Left lung (tissue), 10 donors: ENCODE data around the gene ETV1. TPM values are rescaled to one million over a fixed set of nuclear protein-coding genes. Genes with fewer than 3 reads are reported as not detected.

ENCODE experiments used
- ATAC-seq: fragments of 200-7000 bp; cut with Tn5 transposase; one replicate; pipeline ENCODE4 v1.9.1; 2020; ENCODE audit warnings: moderate library complexity
- DNase-seq, 4 donors: peaks; one replicate each; pipeline ENCODE4 v3.0.0-alpha.2; 2013 to 2020
- H3K27ac ChIP-seq, 2 donors: fragments of 200-600 bp; sonication (generic) in 1 of 2; one replicate each; pipeline versions ENCODE4 v1.5.0 to v1.8.0; 2020 to 2021
- H3K27me3 ChIP-seq, 2 donors: fragments of 200-600 bp; sonication (generic) in 1 of 2; one replicate each; pipeline versions ENCODE4 v1.5.0 to v1.8.0; 2020 to 2021
- H3K36me3 ChIP-seq, 2 donors: fragments of 200-600 bp; sonication (generic) in 1 of 2; one replicate each; pipeline versions ENCODE4 v1.5.0 to v1.8.0; 2020 to 2021
- H3K4me1 ChIP-seq, 2 donors: fragments of 200-600 bp; one replicate each; pipeline ENCODE4 v1.8.0; 2021
- H3K4me3 ChIP-seq, 2 donors: fragments of 200-600 bp; sonication (generic) in 1 of 2; one replicate each; pipeline versions ENCODE4 v1.5.0 to v1.8.0; 2020 to 2021; ENCODE audit warnings: mild to moderate bottlenecking in 1 of 2
- H3K9me3 ChIP-seq, 2 donors: fragments of 200-600 bp; sonication (generic) in 1 of 2; one replicate each; pipeline versions ENCODE4 v1.5.0 to v1.8.0; 2020 to 2021
- intact Hi-C, 2 donors: fragments of 100-400 bp; cut with DNase I; formaldehyde crosslinking; loops; one replicate each; pipeline versions ENCODE4 v1.11.2 to v1.14.2; 2022
- polyA plus RNA-seq, 6 donors: library from polyadenylated mRNA; unstranded; fragments of 120-200 nt; gene quantifications; one replicate each; pipeline ENCODE4 v1.2.1, GENCODE V29; 2013; ENCODE audit not compliant: insufficient read length in 6 of 6
- total RNA-seq, 2 donors: library from RNA; stranded (reverse); fragmentation: NEBNext Ultra II Directional; extraction: Animal tissue kit (Norgen Biotek cat#: 25700); gene quantifications; one replicate each; pipeline ENCODE4 v1.2.1, GENCODE V29; 2021
- TF ChIP-seq, protein P1 (sequence below), 2 donors: fragments of 200-600 bp; sonication (generic) in 1 of 2; IDR thresholded peaks; one replicate each; pipeline versions ENCODE4 v1.5.0 to v1.8.0; 2021; ENCODE audit warnings: antibody characterized with exemption in 2 of 2
- donor health status: DM: no; HTN: yes; CAD: no.
- donor health status: DM: no; HTN: no; CAD: no.

Gene ETV1
- total and polyA plus RNA-seq, 8 donors = 55.3 to 134 (median 72.5) TPM

- TF ChIP-seq, protein P1, sequence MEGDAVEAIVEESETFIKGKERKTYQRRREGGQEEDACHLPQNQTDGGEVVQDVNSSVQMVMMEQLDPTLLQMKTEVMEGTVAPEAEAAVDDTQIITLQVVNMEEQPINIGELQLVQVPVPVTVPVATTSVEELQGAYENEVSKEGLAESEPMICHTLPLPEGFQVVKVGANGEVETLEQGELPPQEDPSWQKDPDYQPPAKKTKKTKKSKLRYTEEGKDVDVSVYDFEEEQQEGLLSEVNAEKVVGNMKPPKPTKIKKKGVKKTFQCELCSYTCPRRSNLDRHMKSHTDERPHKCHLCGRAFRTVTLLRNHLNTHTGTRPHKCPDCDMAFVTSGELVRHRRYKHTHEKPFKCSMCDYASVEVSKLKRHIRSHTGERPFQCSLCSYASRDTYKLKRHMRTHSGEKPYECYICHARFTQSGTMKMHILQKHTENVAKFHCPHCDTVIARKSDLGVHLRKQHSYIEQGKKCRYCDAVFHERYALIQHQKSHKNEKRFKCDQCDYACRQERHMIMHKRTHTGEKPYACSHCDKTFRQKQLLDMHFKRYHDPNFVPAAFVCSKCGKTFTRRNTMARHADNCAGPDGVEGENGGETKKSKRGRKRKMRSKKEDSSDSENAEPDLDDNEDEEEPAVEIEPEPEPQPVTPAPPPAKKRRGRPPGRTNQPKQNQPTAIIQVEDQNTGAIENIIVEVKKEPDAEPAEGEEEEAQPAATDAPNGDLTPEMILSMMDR (IDR thresholded peaks at IDR 0.05) = no peak
- ATAC-seq (peak; percentile 43), DNase-seq (no peak)
- H3K27ac ChIP-seq = no peak overlapping the region
- intact Hi-C loops = no loop called here
- H3K4me1 ChIP-seq = no peaks in the 10 kb centered on the region
- H3K36me3 ChIP-seq = no peaks in the 10 kb centered on the region
- H3K27me3 ChIP-seq = no peaks in the 10 kb centered on the region
- H3K4me3 ChIP-seq = no peak overlapping the region
- H3K9me3 ChIP-seq = no peaks in the 10 kb centered on the region
Observed at GRCh38 chr7:13879994-13880686, 109.3 kb downstream of the ETV1 start.

GRCh38 chr7:13879143-13879542 lies 110.3 kb downstream of the ETV1 start:
- no peak overlapping the region for H3K27ac ChIP-seq
- TF ChIP-seq, protein P1 (IDR thresholded peaks at IDR 0.05) = no peak
- H3K36me3 ChIP-seq = no peaks in the 10 kb centered on the region
- ATAC-seq (no peak), DNase-seq (no peak)
- no peaks in the 10 kb centered on the region for H3K4me1 ChIP-seq
- no peaks in the 10 kb centered on the region for H3K27me3 ChIP-seq
- no peaks in the 10 kb centered on the region for H3K9me3 ChIP-seq
- no peak overlapping the region for H3K4me3 ChIP-seq
- intact Hi-C loops = no loop called here

- no peaks in the 10 kb centered on the region for H3K27me3 ChIP-seq
- no peaks in the 10 kb centered on the region for H3K4me1 ChIP-seq
- no peak overlapping the region for H3K27ac ChIP-seq
- H3K4me3 ChIP-seq = no peak overlapping the region
- H3K36me3 ChIP-seq = no peaks in the 10 kb centered on the region
- ATAC-seq = no peak
- intact Hi-C loops = no loop called here
- TF ChIP-seq, protein P1 (IDR thresholded peaks at IDR 0.05) = no peak
- no peak for DNase-seq
- H3K9me3 ChIP-seq = no peaks in the 10 kb centered on the region
Observed at GRCh38 chr7:13878154-13878553, 111.3 kb downstream of the ETV1 start.

GRCh38 chr7:13875496-13876074 lies 113.9 kb downstream of the ETV1 start:
- Histone ChIP-seq H3K4me1 (no peaks in the 10 kb centered on the region), H3K27ac (no peak overlapping the region), H3K27me3 (no peaks in the 10 kb centered on the region), H3K4me3 (no peak overlapping the region), H3K9me3 (no peaks in the 10 kb centered on the region), H3K36me3 (no peaks in the 10 kb centered on the region)
- intact Hi-C loops = no loop called here
- DNase-seq = no peak
- no peak for ATAC-seq
- TF ChIP-seq, protein P1 (IDR thresholded peaks at IDR 0.05) = no peak

- TF ChIP-seq, protein P1 (IDR thresholded peaks at IDR 0.05) = no peak
- Histone ChIP-seq H3K4me1 (no peaks in the 10 kb centered on the region), H3K4me3 (no peak overlapping the region), H3K27me3 (no peaks in the 10 kb centered on the region), H3K36me3 (no peaks in the 10 kb centered on the region), H3K9me3 (no peaks in the 10 kb centered on the region), H3K27ac (peak overlapping the region; percentile 27 to 35)
- ATAC-seq (peak; percentile 89), DNase-seq (peak in 1 of 4 donors; percentile 29)
- intact Hi-C loops = no loop called here
Observed at GRCh38 chr7:13874783-13875182, 114.7 kb downstream of the ETV1 start.
